Measurements from ENCODE around the gene ERCC8. TPM values are rescaled to one million over a fixed set of nuclear protein-coding genes. Genes with fewer than 3 reads are reported as not detected.
"Not testable (repeated sequence)": the region's sequence is repeated elsewhere in the genome, so short reads cannot be mapped to it uniquely, and the experiment has no call there.

ERCC8 gene
- total RNA-seq, 1 donor from 2014 or later: 12.7 TPM

- DNase-seq (ENCODE audit: low read depth in 2 of 2): no peak
Measured at GRCh38 chr5:60916646-60917045, 28.2 kb downstream of the ERCC8 start.

DNA sequence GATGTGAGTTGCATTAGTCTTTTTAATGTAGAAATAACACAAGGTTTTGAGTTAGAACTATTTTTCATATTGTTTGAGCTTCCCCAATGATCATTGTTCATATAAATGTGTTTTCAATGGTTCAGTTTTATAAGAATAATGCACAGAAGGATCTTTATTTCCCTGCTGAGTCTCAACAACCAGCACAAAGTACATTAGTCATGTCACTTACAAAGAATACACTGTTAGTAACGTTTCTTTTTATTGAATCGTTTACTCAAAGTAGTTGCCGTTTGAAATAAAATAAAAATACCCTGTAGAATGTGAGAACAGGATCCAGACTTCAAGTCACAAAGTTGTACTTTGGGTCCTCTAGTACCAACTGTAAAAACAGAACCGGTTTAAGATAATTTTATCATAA is 41.5 kb downstream of the ERCC8 start:
- no peak for DNase-seq (ENCODE audit: low read depth in 2 of 2)

DNA sequence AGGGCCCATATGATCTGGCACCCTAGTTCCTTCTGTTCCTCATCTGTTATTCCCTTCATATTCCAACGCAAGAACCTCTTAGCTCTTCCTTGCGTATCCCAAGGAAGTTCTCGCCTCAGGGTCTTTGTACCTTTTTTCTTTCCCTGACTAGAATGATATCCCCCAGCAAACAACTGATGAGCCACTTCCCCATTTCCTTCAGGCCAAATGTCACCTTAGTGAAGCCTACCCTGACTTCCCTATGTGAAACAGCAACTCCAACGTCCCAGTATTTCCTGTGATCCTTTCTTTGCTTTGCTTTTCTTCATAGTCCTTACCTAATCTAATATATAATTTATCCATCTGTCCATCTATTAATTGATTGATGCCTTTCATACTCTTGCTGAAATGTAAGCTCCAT is 47.9 kb downstream of the ERCC8 start:
- no peak for DNase-seq (ENCODE audit: low read depth in 2 of 2)

DNA sequence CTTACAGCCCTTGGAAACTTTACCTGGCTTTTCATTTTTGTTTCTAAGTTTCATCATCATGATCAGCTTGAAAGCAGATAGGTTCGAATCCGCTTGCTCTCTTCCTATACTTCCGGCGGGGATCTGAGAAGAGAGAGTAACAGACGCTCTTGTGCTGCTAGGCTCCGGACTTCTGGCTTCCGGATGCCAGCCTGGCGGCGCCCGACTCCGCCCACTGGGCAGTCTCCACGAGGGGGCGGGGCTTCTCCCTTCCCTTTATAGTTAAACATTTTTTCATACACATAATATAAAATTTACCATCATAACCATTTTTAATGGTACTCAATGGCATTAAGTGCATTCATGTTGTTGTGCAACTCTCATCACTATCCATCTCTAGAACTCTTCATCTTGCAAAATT is 51.3 kb downstream of the ERCC8 start:
- no peak for DNase-seq (ENCODE audit: low read depth in 2 of 2)

GRCh38 chr5:60891667-60892066 is 53.2 kb downstream of the ERCC8 start:
- no peak for DNase-seq (ENCODE audit: low read depth in 2 of 2)

DNA sequence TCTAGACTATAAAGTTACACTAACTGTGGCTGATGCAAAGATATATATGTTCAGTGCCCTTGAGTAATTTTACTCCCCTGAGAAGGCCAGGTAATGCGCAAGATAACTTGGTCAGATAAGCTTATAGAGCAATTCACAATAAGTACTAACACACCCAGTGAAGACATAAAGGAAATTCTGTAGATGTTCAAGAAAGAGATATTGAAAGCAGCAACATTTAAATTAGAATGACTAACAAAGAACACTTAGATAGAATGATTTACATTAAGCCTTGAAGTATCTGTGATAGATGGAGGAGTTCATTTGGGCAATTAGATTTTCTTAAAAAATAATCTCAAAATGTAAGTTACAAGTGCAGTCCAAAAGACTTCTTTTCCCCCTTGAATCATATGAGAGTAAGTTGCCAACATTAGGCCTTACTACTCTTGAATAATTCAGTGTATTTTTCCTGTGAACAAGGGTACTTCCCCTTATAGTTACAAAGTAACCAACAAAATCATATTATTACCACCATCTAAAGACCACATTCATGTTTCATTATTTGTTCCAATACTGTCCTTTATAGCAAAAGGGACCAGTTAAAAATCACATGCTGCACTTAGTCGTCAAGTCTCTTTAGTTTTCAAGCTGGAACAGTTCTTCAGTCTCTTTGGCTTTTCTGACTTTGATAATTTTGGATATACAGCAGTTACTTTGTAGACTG is 56.4 kb downstream of the ERCC8 start:
- DNase-seq (ENCODE audit: low read depth in 2 of 2): no peak

- no peak for DNase-seq (ENCODE audit: low read depth in 2 of 2)
Measured at GRCh38 chr5:60887746-60888145, 57.1 kb downstream of the ERCC8 start.

- DNase-seq (ENCODE audit: low read depth in 2 of 2): no peak
Measured at GRCh38 chr5:60887096-60887495, 57.8 kb downstream of the ERCC8 start.

GRCh38 chr5:60886158-60886557 is 58.7 kb downstream of the ERCC8 start:
- DNase-seq (ENCODE audit: low read depth in 2 of 2): no peak

GRCh38 chr5:60883229-60883628 is 61.6 kb downstream of the ERCC8 start:
- DNase-seq (ENCODE audit: low read depth in 2 of 2): peak; percentile 20 to 25

DNA sequence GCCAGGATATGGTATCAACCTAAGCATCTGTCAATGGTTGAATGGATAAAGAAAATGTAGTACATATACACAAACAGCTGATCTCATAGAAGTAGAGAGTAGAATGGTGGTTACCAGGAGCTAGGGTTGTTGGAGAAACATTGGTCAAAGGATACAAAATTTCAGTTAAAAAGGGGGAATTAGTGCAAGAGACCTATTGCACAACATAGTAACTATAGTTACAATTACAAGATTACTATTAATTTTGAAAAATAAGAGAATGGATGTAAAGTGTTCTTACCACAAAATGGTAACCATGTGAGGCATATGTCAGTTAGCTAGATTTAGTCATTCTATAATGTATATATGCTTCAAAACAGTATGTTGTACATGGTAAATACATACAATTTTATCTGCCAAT is 72.0 kb downstream of the ERCC8 start:
- DNase-seq (ENCODE audit: low read depth in 2 of 2): no peak

GRCh38 chr5:60870857-60871256 is 74.0 kb downstream of the ERCC8 start:
- no peak for DNase-seq (ENCODE audit: low read depth in 2 of 2)

DNA sequence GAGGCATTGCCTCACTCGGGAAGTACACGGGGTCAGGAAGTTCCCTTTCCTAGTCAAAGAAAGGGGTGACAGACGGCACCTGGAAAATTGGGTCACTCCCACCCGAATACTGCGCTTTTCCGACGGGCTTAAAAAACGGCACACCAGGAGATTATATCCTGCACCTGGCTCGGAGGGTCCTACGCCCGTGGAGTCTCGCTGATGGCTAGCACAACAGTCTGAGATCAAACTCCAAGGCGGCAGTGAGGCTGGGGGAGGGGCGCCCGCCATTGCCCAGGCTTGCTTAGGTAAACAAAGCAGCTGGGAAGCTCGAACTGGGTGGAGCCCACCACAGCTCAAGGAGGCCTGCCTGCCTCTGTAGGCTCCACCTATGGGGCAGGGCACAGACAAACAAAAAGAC is 84.3 kb downstream of the ERCC8 start:
- not testable (repeated sequence) for DNase-seq (ENCODE audit: low read depth in 2 of 2)

GRCh38 chr5:60856066-60856465 is 88.8 kb downstream of the ERCC8 start:
- DNase-seq (ENCODE audit: low read depth in 2 of 2): no peak

DNA sequence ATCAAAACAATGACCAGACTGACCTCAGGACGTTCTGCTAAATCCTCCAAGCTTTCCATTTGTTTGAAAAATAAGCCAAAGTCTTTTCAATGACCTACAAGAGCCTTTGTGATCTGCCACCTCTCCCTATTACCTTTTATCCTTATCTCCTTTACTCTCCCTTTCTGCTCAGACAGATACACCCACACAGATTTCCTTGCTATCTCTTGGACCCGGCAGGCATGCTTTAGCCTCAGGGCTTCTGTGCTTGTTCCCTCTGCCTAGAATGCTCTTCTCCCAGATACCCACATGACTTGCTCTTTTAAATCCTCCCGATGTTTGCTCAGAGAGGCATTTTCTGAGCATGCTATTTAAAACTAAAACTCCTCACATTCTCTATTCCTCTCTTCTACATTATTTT is 91.9 kb downstream of the ERCC8 start:
- DNase-seq (ENCODE audit: low read depth in 2 of 2): no peak

DNA sequence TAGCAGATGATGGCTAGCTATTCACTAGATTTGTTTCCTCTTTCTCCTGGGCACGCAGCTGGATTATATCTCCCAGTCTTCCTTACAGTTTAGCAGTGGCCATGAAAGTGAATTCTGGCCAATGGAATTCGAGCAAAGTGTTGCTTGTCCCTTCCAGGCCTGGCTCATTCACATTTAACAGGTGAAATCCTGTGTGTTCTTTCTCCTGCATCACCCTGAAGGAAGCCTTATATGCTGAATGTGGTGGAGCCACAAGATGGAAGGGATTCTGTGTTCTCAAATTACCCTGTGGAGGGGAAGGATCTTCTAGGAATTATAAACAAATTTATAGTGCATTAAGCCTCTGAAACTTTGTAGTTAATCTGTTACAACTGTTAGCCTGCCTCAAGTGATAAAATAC is 92.6 kb downstream of the ERCC8 start:
- no peak for DNase-seq (ENCODE audit: low read depth in 2 of 2)

- no peak for DNase-seq (ENCODE audit: low read depth in 2 of 2)
Measured at GRCh38 chr5:60851626-60852025, 93.2 kb downstream of the ERCC8 start.

- no peak for DNase-seq (ENCODE audit: low read depth in 2 of 2)
Measured at GRCh38 chr5:60846298-60846697, 98.6 kb downstream of the ERCC8 start.

DNA sequence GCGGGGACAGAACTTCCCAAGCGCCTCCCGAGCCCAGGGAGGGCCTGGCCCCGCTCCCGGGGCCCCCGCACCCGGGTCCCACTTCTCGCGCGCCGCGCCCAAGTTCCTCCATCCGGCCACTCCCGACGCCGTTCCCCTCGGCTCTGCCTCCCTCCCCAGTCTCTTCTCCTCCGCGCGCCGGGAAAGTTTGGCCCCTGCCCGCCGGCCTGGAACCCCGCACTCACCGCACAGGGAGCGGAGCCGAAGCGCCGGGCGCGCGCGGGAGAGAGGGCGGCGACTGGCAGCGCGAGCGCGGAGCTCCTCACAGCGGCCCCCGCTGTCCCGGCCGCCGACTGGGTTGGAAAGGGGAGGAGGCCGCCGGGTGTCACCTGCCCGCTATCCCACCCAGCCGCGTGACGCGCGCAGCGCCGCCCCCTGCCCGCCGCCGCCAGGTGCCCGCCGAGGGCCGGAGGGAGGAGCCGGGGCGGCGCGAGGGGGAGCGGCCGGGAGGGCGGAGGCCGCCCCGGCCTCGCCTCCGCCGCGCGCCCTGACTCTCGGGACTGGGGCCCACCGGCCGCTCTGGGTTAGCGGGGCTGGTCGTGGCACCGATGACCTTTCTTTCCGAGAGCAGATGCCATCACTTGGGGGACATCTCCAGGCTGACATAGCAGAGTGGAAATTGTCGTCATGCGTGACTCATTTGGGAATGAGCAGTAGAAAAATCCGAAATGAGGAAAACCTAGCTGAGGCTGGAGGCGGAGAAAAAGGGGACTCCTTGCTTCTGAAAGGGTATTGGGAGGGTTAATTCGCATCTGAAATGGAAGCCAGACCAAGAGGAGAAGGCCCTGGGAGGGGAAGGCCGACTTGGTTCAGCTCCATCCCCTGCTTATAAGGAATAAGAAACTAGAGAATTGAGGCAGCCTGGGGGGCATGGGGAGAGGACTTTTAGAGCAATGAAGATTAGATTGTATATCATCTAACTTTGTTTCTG is 100.6 kb downstream of the ERCC8 start, which contains the start of gene ELOVL7:
Gene ELOVL7 (minus strand): TSS at position 334 of the 970 bp plus-strand sequence. CDS start 56,872 bp downstream, outside the sequence.
- DNase-seq (ENCODE audit: low read depth in 2 of 2): peak; percentile 45 to 56

DNA sequence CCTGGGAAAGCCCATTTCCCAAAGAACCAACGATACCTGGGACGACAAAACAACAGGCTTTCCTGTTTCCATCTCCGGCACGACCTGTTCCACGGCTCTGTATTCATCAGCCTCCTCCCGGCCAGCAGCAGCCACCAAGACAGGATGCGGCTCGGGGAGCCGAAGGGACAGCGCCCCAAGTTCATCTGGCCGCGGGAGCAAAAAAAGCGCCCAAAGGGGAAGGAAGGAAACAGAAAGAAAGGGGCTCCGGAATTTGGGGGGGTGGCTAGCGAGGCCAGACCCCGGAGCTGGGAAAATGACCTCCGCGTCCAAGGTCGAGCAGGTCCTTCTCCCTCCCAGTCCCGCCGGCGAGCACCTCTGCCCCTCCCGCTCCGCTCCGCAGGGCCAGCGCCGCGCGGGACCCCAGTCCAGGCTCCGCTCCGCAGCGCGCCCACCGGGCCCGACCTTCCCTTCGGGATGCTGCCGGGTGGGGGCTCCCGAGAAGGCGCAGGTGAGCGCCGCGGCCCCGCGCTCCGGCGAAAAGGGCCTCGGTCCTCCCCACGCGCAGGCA is 101.4 kb downstream of the ERCC8 start:
- DNase-seq (ENCODE audit: low read depth in 2 of 2): peak in 1 of 2 donors; percentile 5

GRCh38 chr5:60842871-60843385 is 101.9 kb downstream of the ERCC8 start:
- DNase-seq (ENCODE audit: low read depth in 2 of 2): no peak

DNA sequence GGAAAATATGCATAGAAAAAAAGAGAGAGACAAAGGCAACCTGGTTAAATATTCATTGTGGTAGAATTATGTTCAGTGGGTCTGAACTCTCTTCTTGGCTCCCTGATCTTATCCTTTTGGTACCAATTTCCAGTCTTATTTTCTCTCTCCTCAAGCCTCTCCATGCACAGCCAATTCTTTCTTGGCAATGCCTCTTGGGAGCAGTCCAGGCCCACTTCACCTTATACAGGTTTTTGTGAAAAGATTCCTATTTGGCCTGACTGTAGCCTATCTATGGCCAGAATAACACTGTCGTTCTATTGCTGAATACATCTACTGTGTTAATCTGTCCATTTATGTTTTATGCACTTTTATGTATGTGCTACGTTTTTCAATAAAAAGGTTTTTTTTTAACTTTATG is 103.5 kb downstream of the ERCC8 start:
- DNase-seq (ENCODE audit: low read depth in 2 of 2): no peak

Data from lung microvascular endothelial cell (primary cell).